ENCODE data around the gene ZSCAN20.

ZSCAN20 gene

DNA sequence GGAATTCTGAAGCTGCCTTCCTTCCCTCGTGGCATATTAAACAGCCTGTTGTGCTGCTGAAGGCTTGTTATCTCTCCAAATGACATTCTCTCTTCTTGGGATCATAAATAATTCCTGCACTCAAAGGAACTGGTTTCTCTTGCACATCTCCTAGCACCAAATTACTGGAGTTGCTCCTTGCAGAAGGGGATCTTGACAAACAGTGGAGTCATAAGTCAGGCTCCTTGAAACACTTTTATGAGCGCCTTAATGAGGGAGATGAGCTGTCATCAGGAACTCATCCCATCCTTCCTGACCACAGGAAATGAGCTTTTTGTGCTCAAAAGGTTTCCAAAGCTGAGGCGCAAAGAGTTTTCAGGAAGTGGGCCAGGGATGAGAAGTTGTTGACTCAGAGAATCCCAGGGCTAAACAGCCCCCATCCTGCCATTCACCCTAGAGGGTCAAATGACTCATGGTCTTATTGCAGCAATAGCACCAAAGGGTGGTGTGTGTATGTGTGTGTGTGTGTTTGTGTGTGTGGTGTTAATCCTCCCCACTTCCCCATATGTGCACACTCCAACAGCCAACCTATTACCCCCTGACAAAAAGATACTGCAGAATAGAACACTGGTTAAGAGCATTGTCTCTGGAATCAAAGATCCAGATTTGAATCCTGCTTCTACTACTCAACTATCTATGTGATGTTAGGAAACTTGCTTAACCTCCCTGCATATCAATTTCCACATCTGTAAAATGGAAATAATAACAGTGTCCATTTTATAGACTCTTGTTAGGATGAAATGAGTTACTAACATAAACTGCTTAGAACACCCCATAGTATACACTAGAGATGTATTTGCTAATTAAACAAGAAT lies 38.7 kb upstream of the ZSCAN20 start:
- TF ChIP-seq SIN3A (IDR thresholded peaks at IDR 0.05; ENCODE audit: borderline replicate concordance, insufficient read depth, low read length) (peak; percentile 74; the same call in 1 of the 2 replicates), FOXP2 (optimal IDR thresholded peaks at IDR 0.05; ENCODE audit: borderline replicate concordance, extremely low read depth, extremely low read length, insufficient read depth) (peak; percentile 90), TAF1 (IDR thresholded peaks at IDR 0.05; ENCODE audit: borderline replicate concordance, insufficient read depth, low read length) (peak; percentile 71; the same call in 1 of the 2 replicates), POLR2AphosphoS5 (IDR thresholded peaks at IDR 0.05; ENCODE audit: low read depth, low read length) (peak; percentile 62)
- TF ChIP-seq, protein P1, sequence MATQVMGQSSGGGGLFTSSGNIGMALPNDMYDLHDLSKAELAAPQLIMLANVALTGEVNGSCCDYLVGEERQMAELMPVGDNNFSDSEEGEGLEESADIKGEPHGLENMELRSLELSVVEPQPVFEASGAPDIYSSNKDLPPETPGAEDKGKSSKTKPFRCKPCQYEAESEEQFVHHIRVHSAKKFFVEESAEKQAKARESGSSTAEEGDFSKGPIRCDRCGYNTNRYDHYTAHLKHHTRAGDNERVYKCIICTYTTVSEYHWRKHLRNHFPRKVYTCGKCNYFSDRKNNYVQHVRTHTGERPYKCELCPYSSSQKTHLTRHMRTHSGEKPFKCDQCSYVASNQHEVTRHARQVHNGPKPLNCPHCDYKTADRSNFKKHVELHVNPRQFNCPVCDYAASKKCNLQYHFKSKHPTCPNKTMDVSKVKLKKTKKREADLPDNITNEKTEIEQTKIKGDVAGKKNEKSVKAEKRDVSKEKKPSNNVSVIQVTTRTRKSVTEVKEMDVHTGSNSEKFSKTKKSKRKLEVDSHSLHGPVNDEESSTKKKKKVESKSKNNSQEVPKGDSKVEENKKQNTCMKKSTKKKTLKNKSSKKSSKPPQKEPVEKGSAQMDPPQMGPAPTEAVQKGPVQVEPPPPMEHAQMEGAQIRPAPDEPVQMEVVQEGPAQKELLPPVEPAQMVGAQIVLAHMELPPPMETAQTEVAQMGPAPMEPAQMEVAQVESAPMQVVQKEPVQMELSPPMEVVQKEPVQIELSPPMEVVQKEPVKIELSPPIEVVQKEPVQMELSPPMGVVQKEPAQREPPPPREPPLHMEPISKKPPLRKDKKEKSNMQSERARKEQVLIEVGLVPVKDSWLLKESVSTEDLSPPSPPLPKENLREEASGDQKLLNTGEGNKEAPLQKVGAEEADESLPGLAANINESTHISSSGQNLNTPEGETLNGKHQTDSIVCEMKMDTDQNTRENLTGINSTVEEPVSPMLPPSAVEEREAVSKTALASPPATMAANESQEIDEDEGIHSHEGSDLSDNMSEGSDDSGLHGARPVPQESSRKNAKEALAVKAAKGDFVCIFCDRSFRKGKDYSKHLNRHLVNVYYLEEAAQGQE (IDR thresholded peaks at IDR 0.05; ENCODE audit: insufficient read depth in 1 of 2, low read depth in 2 of 2, low read length in 2 of 2): peak in 1 of 2 experiments; percentile 76; a peak in 2 of 4 replicates

DNA sequence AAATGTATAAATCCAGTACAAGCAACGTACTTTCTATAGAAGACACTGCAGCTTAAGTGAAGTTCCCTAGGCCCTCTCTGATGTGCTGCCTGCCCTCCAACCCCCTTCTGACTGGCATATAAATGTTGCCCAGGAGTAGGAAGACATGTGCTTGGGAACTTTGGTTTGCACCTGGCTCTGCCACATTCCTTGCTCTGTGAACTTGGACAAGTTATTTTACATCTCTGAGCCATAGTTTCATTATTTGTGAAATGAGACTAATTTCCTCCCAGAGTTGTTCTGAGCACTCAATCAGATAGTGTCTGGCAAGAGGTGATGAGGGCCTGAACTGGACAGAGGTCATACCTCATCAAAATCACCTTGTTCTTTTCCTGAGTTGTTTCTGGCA lies 38.1 kb upstream of the ZSCAN20 start:
- TF ChIP-seq, protein P1 (IDR thresholded peaks at IDR 0.05; ENCODE audit: insufficient read depth in 1 of 2, low read depth in 2 of 2, low read length in 2 of 2): no peak
- TF ChIP-seq SIN3A (IDR thresholded peaks at IDR 0.05; ENCODE audit: borderline replicate concordance, insufficient read depth, low read length) (no peak), POLR2AphosphoS5 (IDR thresholded peaks at IDR 0.05; ENCODE audit: low read depth, low read length) (no peak), FOXP2 (optimal IDR thresholded peaks at IDR 0.05; ENCODE audit: borderline replicate concordance, extremely low read depth, extremely low read length, insufficient read depth) (no peak), TAF1 (IDR thresholded peaks at IDR 0.05; ENCODE audit: borderline replicate concordance, insufficient read depth, low read length) (no peak)

DNA sequence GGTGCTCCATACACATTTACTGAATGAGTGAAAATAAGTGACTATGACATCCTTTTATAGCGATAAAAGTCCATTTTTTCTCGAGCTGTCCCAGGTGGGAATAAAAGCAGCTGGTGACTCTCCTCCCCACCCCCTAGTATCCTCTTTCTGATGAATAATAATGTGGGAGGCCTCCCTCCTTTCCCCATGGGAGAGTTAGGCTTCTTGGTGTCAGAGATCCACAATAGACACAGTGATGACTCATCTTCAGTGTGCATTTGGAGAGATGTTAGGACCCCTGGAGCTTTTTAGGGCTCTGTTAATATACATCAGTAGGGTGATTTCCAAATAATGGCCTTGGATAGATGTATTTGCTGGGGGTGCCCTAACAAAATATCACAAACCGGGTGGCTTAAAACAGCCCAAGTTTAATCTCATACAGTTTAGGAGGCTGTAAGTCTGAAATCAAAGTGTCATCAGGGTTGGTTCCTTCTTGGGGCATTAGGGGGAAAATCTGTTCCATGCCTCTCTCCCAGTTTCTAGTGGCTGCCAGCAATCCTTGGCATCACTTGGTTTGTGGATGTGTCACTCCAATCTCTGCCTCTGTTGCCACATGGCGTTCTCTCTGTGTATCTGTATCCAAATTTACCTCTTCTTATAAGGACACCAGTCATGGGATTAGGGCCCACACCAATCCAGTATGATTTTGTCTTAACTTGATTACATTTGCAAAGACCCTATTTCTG lies 37.2 kb upstream of the ZSCAN20 start:
- TF ChIP-seq, protein P1 (IDR thresholded peaks at IDR 0.05; ENCODE audit: insufficient read depth in 1 of 2, low read depth in 2 of 2, low read length in 2 of 2): no peak
- no peak for TF ChIP-seq TAF1 (IDR thresholded peaks at IDR 0.05; ENCODE audit: borderline replicate concordance, insufficient read depth, low read length)
- TF ChIP-seq SIN3A (IDR thresholded peaks at IDR 0.05; ENCODE audit: borderline replicate concordance, insufficient read depth, low read length): no peak
- TF ChIP-seq FOXP2 (optimal IDR thresholded peaks at IDR 0.05; ENCODE audit: borderline replicate concordance, extremely low read depth, extremely low read length, insufficient read depth): no peak
- TF ChIP-seq POLR2AphosphoS5 (IDR thresholded peaks at IDR 0.05; ENCODE audit: low read depth, low read length): no peak

DNA sequence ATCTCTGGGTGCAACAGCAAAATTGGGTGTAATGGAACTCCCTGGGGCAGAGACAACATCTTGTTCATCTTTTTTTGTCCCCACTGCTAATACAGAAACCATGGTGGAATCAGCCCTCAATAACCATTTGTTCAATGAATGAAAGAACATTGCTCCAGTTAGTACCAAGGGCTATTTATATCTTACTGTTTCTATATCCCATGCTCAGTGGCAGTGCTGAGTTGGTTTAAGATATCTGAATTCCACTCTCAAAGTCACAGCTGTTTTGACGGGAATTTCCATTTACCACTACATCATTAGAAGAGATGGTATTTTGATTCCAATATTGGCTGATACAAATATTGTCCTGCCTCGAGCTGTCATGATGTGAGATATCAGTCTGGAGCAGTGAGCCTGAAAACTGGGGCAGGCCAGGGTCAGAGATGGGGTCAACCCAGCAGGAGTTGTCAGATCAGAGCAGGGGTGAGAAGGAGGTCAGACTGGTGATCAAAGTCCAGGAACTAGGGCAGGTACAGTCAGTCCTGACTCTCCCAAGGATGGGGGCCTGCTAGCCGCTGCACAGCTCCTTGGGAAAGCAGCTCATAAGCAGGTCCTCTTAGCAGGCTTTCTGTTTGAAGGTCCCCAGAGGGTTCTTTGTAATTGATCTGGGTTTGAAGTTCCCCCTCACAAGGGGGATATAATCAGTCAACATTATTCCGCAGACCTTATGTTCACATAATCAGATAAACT lies 35.7 kb upstream of the ZSCAN20 start:
- TF ChIP-seq, protein P1 (IDR thresholded peaks at IDR 0.05; ENCODE audit: insufficient read depth in 1 of 2, low read depth in 2 of 2, low read length in 2 of 2): no peak
- TF ChIP-seq TAF1 (IDR thresholded peaks at IDR 0.05; ENCODE audit: borderline replicate concordance, insufficient read depth, low read length) (no peak), SIN3A (IDR thresholded peaks at IDR 0.05; ENCODE audit: borderline replicate concordance, insufficient read depth, low read length) (no peak), FOXP2 (optimal IDR thresholded peaks at IDR 0.05; ENCODE audit: borderline replicate concordance, extremely low read depth, extremely low read length, insufficient read depth) (no peak), POLR2AphosphoS5 (IDR thresholded peaks at IDR 0.05; ENCODE audit: low read depth, low read length) (no peak)
